SK-N-SH (cell line): Measurements from ENCODE around the gene SEBOX. TPM values are rescaled to one million over a fixed set of nuclear protein-coding genes. Genes with fewer than 3 reads are reported as not detected.

Source experiments
- CTCF ChIA-PET: fragments of 300-600, 350-600 bp; formaldehyde crosslinking; extraction: SDS; loops from one replicate; lab custom pipeline; 2021; lab: Yijun Ruan, JAX
- POLR2A ChIA-PET: fragments of 350-600 bp; sonication (Branson Sonifier 250); formaldehyde crosslinking; extraction: SDS; loops from one replicate; lab custom pipeline; 2020; ENCODE audit warnings: antibody characterized with exemption, inconsistent platforms; lab: Yijun Ruan, JAX
- DNase-seq: peaks from one replicate; pipeline ENCODE4 v3.0.0; 2012
- H2AFZ ChIP-seq: fragments of 200-600 bp; sonication (generic); 2 replicates; pipeline ENCODE4 v1.8.1; 2016; ENCODE audit warnings: antibody characterized with exemption, mild to moderate bottlenecking, low read depth
- H3F3A ChIP-seq: fragments of 200-600 bp; sonication (generic); replicated peaks from 2 replicates; pipeline ENCODE3; 2016; ENCODE audit warnings: antibody characterized with exemption, mild to moderate bottlenecking; ENCODE audit not compliant: insufficient read depth
- H3K27ac ChIP-seq, 2 experiments: fragments of 200-500 bp in 1 of 2; fragments of 200-600 bp in 1 of 2; sonication (Bioruptor generic) in 1 of 2; sonication (generic), shearing (Covaris generic) in 1 of 2; 2 replicates each; pipeline versions ENCODE4 v1.5.1 to v1.6.1; 2014 to 2016; ENCODE audit warnings: low read depth in 2 of 2, inconsistent platforms in 1 of 2, low read length in 1 of 2, mild to moderate bottlenecking in 1 of 2, mixed read lengths in 1 of 2
- H3K27me3 ChIP-seq: fragments of 200-600 bp; sonication (generic), shearing (Covaris generic); 2 replicates; pipeline ENCODE4 v1.6.1; 2016; ENCODE audit warnings: mixed run types; ENCODE audit not compliant: insufficient read depth
- H3K36me3 ChIP-seq, 2 experiments: fragments of 200-500 bp in 1 of 2; fragments of 200-600 bp in 1 of 2; sonication (Bioruptor generic) in 1 of 2; sonication (generic) in 1 of 2; replicated peaks in 1 of 2; 2 replicates each; pipeline versions ENCODE3 to v1.5.1; 2014 to 2016; ENCODE audit warnings: low read length in 1 of 2, mild to moderate bottlenecking in 1 of 2; ENCODE audit not compliant: insufficient read depth in 2 of 2, control insufficient read depth in 1 of 2
- H3K4me1 ChIP-seq, 2 experiments: fragments of 200-500 bp in 1 of 2; fragments of 200-600 bp in 1 of 2; sonication (Bioruptor generic) in 1 of 2; sonication (generic), shearing (Covaris generic) in 1 of 2; 2 replicates each; pipeline versions ENCODE4 v1.5.1 to v1.6.1; 2014 to 2016; ENCODE audit warnings: low read depth in 1 of 2, low read length in 1 of 2, mixed run types in 1 of 2; ENCODE audit not compliant: insufficient read depth in 2 of 2, control insufficient read depth in 1 of 2
- H3K4me2 ChIP-seq: fragments of 200-600 bp; sonication (generic), shearing (Covaris generic); 2 replicates; pipeline ENCODE4 v1.6.1; 2017; ENCODE audit warnings: mixed run types
- H3K4me3 ChIP-seq, 2 experiments: fragments of 200-500 bp in 1 of 2; fragments of 200-600 bp in 1 of 2; sonication (Bioruptor generic) in 1 of 2; sonication (generic), shearing (Covaris generic) in 1 of 2; 2 replicates each; pipeline versions ENCODE4 v1.5.1 to v1.8.1; 2014 to 2016; ENCODE audit warnings: low read depth in 2 of 2, inconsistent platforms in 1 of 2, low read length in 1 of 2, mild to moderate bottlenecking in 1 of 2, mixed read lengths in 1 of 2, moderate library complexity in 1 of 2
- H3K79me2 ChIP-seq: fragments of 200-600 bp; sonication (generic); 2 replicates; pipeline ENCODE4 v1.8.1; 2017; ENCODE audit warnings: mild to moderate bottlenecking; ENCODE audit not compliant: insufficient read depth
- H3K9ac ChIP-seq: fragments of 200-600 bp; sonication (generic); 2 replicates; pipeline ENCODE4 v1.6.1; 2017; ENCODE audit warnings: mixed run types
- H3K9me2 ChIP-seq: fragments of 200-600 bp; sonication (generic); 2 replicates; pipeline ENCODE4 v1.6.1; 2017; ENCODE audit warnings: mixed run types
- H3K9me3 ChIP-seq: fragments of 200-600 bp; sonication (generic); 2 replicates; pipeline ENCODE4 v1.6.1; 2017; ENCODE audit warnings: mixed run types, mild to moderate bottlenecking, moderate library complexity
- H4K20me1 ChIP-seq: fragments of 200-600 bp; sonication (generic); 2 replicates; pipeline ENCODE4 v1.6.1; 2017; ENCODE audit warnings: mild to moderate bottlenecking, mixed run types; ENCODE audit not compliant: insufficient read depth
- CHD2 ChIP-seq: fragments of 150-350 bp; IDR thresholded peaks from 2 replicates; pipeline ENCODE4 v1.6.1; 2018; ENCODE audit warnings: low read length; ENCODE audit not compliant: partially characterized antibody
- CTCF ChIP-seq: fragments of 200-600 bp; sonication (generic); IDR thresholded peaks from 2 replicates; pipeline ENCODE4 v1.6.1; 2017; ENCODE audit warnings: antibody characterized with exemption, mild to moderate bottlenecking, moderate library complexity
- ELF1 ChIP-seq: IDR thresholded peaks from 2 replicates; pipeline ENCODE4 v1.4.0; 2012
- FOSL2 ChIP-seq: IDR thresholded peaks from 2 replicates; pipeline ENCODE4 v1.4.0; 2012; ENCODE audit warnings: low read depth, mild to moderate bottlenecking, moderate library complexity, borderline replicate concordance
- FOXJ3 ChIP-seq: sonication (generic); formaldehyde crosslinking; IDR thresholded peaks from 2 replicates; pipeline ENCODE4 v1.5.1; 2020; ENCODE audit warnings: mild to moderate bottlenecking, missing genetic modification reagents
- GATA2 ChIP-seq: sonication (generic); formaldehyde crosslinking; IDR thresholded peaks from 2 replicates; pipeline ENCODE4 v1.5.0; 2020; ENCODE audit warnings: mild to moderate bottlenecking, missing genetic modification reagents
- IRF3 ChIP-seq: fragments of 150-350 bp; IDR thresholded peaks from 2 replicates; pipeline ENCODE4 v1.6.1; 2016; ENCODE audit warnings: mild to moderate bottlenecking, low read depth, low read length
- MAX ChIP-seq: IDR thresholded peaks from 2 replicates; pipeline ENCODE4 v1.4.0; 2012; ENCODE audit warnings: low read depth
- RCOR1 ChIP-seq: fragments of 150-350 bp; IDR thresholded peaks from 2 replicates; pipeline ENCODE4 v1.6.1; 2017; ENCODE audit warnings: antibody characterized with exemption, low read length
- REST ChIP-seq: IDR thresholded peaks from 2 replicates; pipeline ENCODE4 v1.6.1; 2012; ENCODE audit warnings: mild to moderate bottlenecking, low read depth, low read length, moderate library complexity
- SIN3A ChIP-seq: IDR thresholded peaks from 2 replicates; pipeline ENCODE4 v1.6.1; 2012; ENCODE audit warnings: low read depth, mild to moderate bottlenecking, low read length, moderate library complexity, borderline replicate concordance
- TAF1 ChIP-seq: IDR thresholded peaks from 2 replicates; pipeline ENCODE4 v1.6.1; 2012; ENCODE audit warnings: low read depth, mild to moderate bottlenecking, low read length, moderate library complexity, borderline replicate concordance
- TEAD4 ChIP-seq: IDR thresholded peaks from 2 replicates; pipeline ENCODE4 v1.4.0; 2012; ENCODE audit warnings: mild to moderate bottlenecking, borderline replicate concordance; ENCODE audit not compliant: insufficient read depth
- USF2 ChIP-seq: fragments of 150-350 bp; IDR thresholded peaks from 2 replicates; pipeline ENCODE4 v1.6.1; 2017; ENCODE audit warnings: antibody characterized with exemption, low read length, low read depth, borderline replicate concordance
- YY1 ChIP-seq: IDR thresholded peaks from 2 replicates; pipeline ENCODE4 v1.4.0; 2012; ENCODE audit warnings: low read depth, mild to moderate bottlenecking
- ZBTB33 ChIP-seq: IDR thresholded peaks from 2 replicates; pipeline ENCODE4 v1.4.0; 2012; ENCODE audit warnings: low read depth, borderline replicate concordance
- WGBS: methylation state at CpG from one replicate; pipeline ENCODE4 v1.1.6; 2017; ENCODE audit warnings: low lambda C conversion rate; 5-methylcytosine and 5-hydroxymethylcytosine counted together
- polyA plus RNA-seq, 3 experiments: library from polyadenylated mRNA; depleted of rRNA; stranded (reverse); fragments of >200 nt; gene quantifications; 2 replicates each; pipeline ENCODE4 v1.2.3, GENCODE V29; 2012

The SEBOX gene
- polyA plus RNA-seq, 1 of the 3 experiments (the other 2 are of a cell fraction), result not detected

GRCh38 chr17:28392491-28392890, 27.5 kb upstream of the SEBOX start:
- WGBS, result 95% methylated on average over 10 of the region's 10 CpGs
- no peak overlapping the region for H3K9ac ChIP-seq
- TF ChIP-seq REST (no peak), FOXJ3 (no peak), ZBTB33 (no peak), USF2 (no peak), TEAD4 (no peak)
- TF ChIP-seq, all 33 proteins: peak for 0
- Histone ChIP-seq H3K4me2 (no peak overlapping the region), H4K20me1 (no peaks in the 10 kb centered on the region), H3K27me3 (no peaks in the 10 kb centered on the region), H3F3A (peaks cover 4% of the 10 kb centered on the region), H3K9me2 (no peaks in the 10 kb centered on the region), H3K9me3 (no peaks in the 10 kb centered on the region), H3K36me3 (peaks cover 27 to 68% of the 10 kb centered on the region in 2 experiments), H3K79me2 (no peaks in the 10 kb centered on the region), H3K27ac (no peak overlapping the region), H3K4me1 (no peaks in the 10 kb centered on the region), H2AFZ (no peak overlapping the region), H3K4me3 (no peak overlapping the region)
- DNase-seq, result no peak
- POLR2A ChIA-PET, result no interaction called here
- CTCF ChIA-PET, result no interaction called here

- H3K27me3 ChIP-seq, result no peaks in the 10 kb centered on the region
- no peak overlapping the region for H3K9ac ChIP-seq
- H3K36me3 ChIP-seq, result peaks cover 30 to 61% of the 10 kb centered on the region in 2 experiments
- H3K4me3 ChIP-seq, result no peak overlapping the region
- H4K20me1 ChIP-seq, result no peaks in the 10 kb centered on the region
- H3K4me1 ChIP-seq, result no peaks in the 10 kb centered on the region
- H3K4me2 ChIP-seq, result no peak overlapping the region
- no peak overlapping the region for H3K27ac ChIP-seq
- no peaks in the 10 kb centered on the region for H3K9me2 ChIP-seq
- DNase-seq, result no peak
- H3F3A ChIP-seq, result peaks cover 4% of the 10 kb centered on the region
- no peaks in the 10 kb centered on the region for H3K79me2 ChIP-seq
- no peak overlapping the region for H2AFZ ChIP-seq
- CTCF ChIA-PET, result no interaction called here
- H3K9me3 ChIP-seq, result no peaks in the 10 kb centered on the region
- POLR2A ChIA-PET, result no interaction called here
- WGBS, result 56% methylated on average over 2 of the region's 2 CpGs
- no peak for TF ChIP-seq IRF3
- no peak for TF ChIP-seq MAX
- TF ChIP-seq ELF1, result no peak
- TF ChIP-seq YY1, result no peak
- no peak for TF ChIP-seq RCOR1
- TF ChIP-seq USF2, result no peak
- TF ChIP-seq FOSL2, result no peak
- TF ChIP-seq GATA2, result no peak
- no peak for TF ChIP-seq CTCF
- TF ChIP-seq TAF1, result no peak
- TF ChIP-seq SIN3A, result no peak
- no peak for TF ChIP-seq CHD2
These were observed 26.4 kb upstream of the SEBOX start for GRCh38 chr17:28391401-28391800.
